Keratinocyte (primary cell): Measurements from ENCODE around the gene IGF1R. TPM values are rescaled to one million over a fixed set of nuclear protein-coding genes. Genes with fewer than 3 reads are reported as not detected.

Experiments used
- DNase-seq: peaks from one replicate; pipeline ENCODE4 v3.0.0-alpha.2; 2011; ENCODE audit warnings: low read depth, missing footprints, low spot score
- FAIRE-seq: peaks from 2 replicates; lab custom pipeline; 2011; peaks lifted over from hg19 to GRCh38; lab: Jason Lieb, UNC
- H2AFZ ChIP-seq: 2 replicates; pipeline ENCODE4 v1.6.0; 2012; ENCODE audit warnings: low read length, control low read depth, inconsistent platforms; ENCODE audit not compliant: control insufficient read depth
- H3K27ac ChIP-seq: 2 replicates; pipeline ENCODE4 v1.5.1; 2011; ENCODE audit warnings: low read length; ENCODE audit not compliant: control insufficient read depth, insufficient read depth
- H3K27me3 ChIP-seq: 3 replicates; pipeline ENCODE4 v1.6.0; 2011; ENCODE audit warnings: low read length; ENCODE audit not compliant: control insufficient read depth, insufficient read depth; ENCODE audit errors: extremely low read depth
- H3K36me3 ChIP-seq, 2 experiments: 2 replicates in 1 of 2; 3 replicates in 1 of 2; pipeline ENCODE4 v1.5.1; 2011; ENCODE audit warnings: low read length in 2 of 2, mild to moderate bottlenecking in 1 of 2; ENCODE audit not compliant: control insufficient read depth in 2 of 2, insufficient read depth in 2 of 2; ENCODE audit errors: extremely low read depth in 1 of 2
- H3K4me1 ChIP-seq: 3 replicates; pipeline ENCODE4 v1.5.1; 2011; ENCODE audit warnings: low read length; ENCODE audit not compliant: control insufficient read depth, insufficient read depth; ENCODE audit errors: extremely low read depth
- H3K4me2 ChIP-seq: 3 replicates; pipeline ENCODE4 v1.6.0; 2011; ENCODE audit warnings: low read depth, low read length; ENCODE audit not compliant: control insufficient read depth, insufficient read depth; ENCODE audit errors: extremely low read depth
- H3K4me3 ChIP-seq, 3 experiments: fragments of 200-600 bp in 1 of 3; sonication (generic) in 1 of 3; 2 replicates in 2 of 3; 3 replicates in 1 of 3; pipeline ENCODE4 v1.5.1; 2011 to 2016; ENCODE audit warnings: low read length in 3 of 3, mild to moderate bottlenecking in 3 of 3, control low read depth in 2 of 3, inconsistent platforms in 1 of 3, low read depth in 1 of 3, mixed read lengths in 1 of 3, mixed run types in 1 of 3, moderate library complexity in 1 of 3; ENCODE audit not compliant: control insufficient read depth in 2 of 3, insufficient read depth in 2 of 3; ENCODE audit errors: extremely low read depth in 1 of 3
- H3K79me2 ChIP-seq: 2 replicates; pipeline ENCODE4 v1.6.0; 2012; ENCODE audit warnings: low read length; ENCODE audit not compliant: control insufficient read depth, insufficient read depth
- H3K9ac ChIP-seq: 3 replicates; pipeline ENCODE4 v1.6.0; 2011; ENCODE audit warnings: low read length; ENCODE audit not compliant: control insufficient read depth, insufficient read depth; ENCODE audit errors: extremely low read depth
- H3K9me1 ChIP-seq: 3 replicates; pipeline ENCODE4 v1.6.0; 2011; ENCODE audit warnings: low read length; ENCODE audit not compliant: control insufficient read depth, insufficient read depth; ENCODE audit errors: extremely low read depth
- H3K9me3 ChIP-seq: 2 replicates; pipeline ENCODE4 v1.5.1; 2012; ENCODE audit warnings: low read depth, low read length; ENCODE audit not compliant: control insufficient read depth
- H4K20me1 ChIP-seq: 3 replicates; pipeline ENCODE4 v1.6.0; 2011; ENCODE audit warnings: low read length; ENCODE audit not compliant: control insufficient read depth, insufficient read depth; ENCODE audit errors: extremely low read depth
- EZH2 ChIP-seq: IDR thresholded peaks from one replicate; pipeline ENCODE4 v1.6.1; 2012; ENCODE audit warnings: inconsistent platforms, mild to moderate bottlenecking, low read length, moderate library complexity
- dilution Hi-C: fragments of 300-500 bp; cut with MboI; formaldehyde crosslinking; loops from one replicate; pipeline ENCODE4 v1.7.0; 2020; ENCODE audit warnings: low sequenced_read_pairs; ENCODE audit not compliant: extremely low pct_ligation_motif_present
- polyA plus RNA-seq, 5 experiments: library from polyadenylated mRNA; depleted of rRNA in 3 of 5; stranded (reverse) in 3 of 5; stranded (forward) in 1 of 5; unstranded in 1 of 5; fragments of >200 nt; gene quantifications; 1 replicate in 1 of 5; 2 replicates in 3 of 5; 3 replicates in 1 of 5; pipeline versions ENCODE4 v1.2.1 to v1.2.3, GENCODE V29; 2011 to 2012; ENCODE audit warnings: missing spikeins in 2 of 5, low read depth in 1 of 5, low replicate concordance in 1 of 5
- TF ChIP-seq, protein P1 (sequence below), 3 experiments: IDR thresholded peaks in 1 of 3; conservative IDR thresholded peaks in 1 of 3; optimal IDR thresholded peaks in 1 of 3; 2 replicates in 2 of 3; 3 replicates in 1 of 3; pipeline versions ENCODE3 to v1.5.1; 2011; ENCODE audit warnings: low read length in 3 of 3, mild to moderate bottlenecking in 3 of 3, moderate library complexity in 2 of 3, control low read depth in 1 of 3, inconsistent platforms in 1 of 3; ENCODE audit not compliant: insufficient read depth in 2 of 3; ENCODE audit errors: extremely low read depth in 1 of 3

Gene IGF1R
- polyA plus RNA-seq, 1 donor (not counting 4 experiments of a cell fraction or from before 2014, with no cell fraction given), result 14.5 TPM

DNA sequence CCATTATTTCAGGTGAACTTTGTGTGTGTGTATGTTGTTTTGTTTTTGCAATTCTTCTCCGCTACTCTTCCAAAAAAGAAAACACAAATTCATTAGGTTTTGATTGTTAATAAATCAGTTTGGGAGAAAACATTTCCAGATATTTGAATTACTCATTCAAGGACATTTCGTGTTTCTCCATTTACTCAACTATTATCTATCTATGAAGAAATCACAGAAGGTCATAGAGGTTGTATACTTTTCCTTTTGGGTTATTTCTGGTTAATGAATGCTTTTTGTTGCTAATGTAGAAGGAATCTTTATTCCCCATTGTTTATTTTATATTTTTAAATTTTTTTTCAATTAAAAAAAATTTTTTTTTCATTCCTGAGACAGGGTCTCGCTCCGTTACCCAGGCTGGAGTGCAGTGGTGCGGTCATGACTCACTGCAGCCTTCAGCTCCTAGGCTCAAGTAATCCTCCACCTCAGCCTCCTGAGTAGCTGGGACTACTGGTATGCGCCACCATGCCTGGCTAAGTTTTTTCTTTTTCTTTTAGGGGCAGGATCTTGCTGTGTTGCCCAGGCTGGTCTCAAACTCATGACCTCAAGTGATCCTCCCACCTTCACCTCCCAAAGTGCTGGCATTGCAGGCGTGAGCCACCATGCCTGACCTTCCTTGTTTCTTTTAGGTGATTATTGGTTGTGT lies 28.4 kb downstream of the IGF1R start:
- dilution Hi-C loops, result no loop called here
- no peak overlapping the region for H3K4me2 ChIP-seq
- H3K27me3 ChIP-seq, result no peaks in the 10 kb centered on the region
- H3K9me3 ChIP-seq, result no peaks in the 10 kb centered on the region
- H3K9me1 ChIP-seq, result no peaks in the 10 kb centered on the region
- no peak for FAIRE-seq
- H2AFZ ChIP-seq, result no peak overlapping the region
- H3K27ac ChIP-seq, result no peak overlapping the region
- no peak for DNase-seq
- no peaks in the 10 kb centered on the region for H3K36me3 ChIP-seq
- TF ChIP-seq, protein P1, sequence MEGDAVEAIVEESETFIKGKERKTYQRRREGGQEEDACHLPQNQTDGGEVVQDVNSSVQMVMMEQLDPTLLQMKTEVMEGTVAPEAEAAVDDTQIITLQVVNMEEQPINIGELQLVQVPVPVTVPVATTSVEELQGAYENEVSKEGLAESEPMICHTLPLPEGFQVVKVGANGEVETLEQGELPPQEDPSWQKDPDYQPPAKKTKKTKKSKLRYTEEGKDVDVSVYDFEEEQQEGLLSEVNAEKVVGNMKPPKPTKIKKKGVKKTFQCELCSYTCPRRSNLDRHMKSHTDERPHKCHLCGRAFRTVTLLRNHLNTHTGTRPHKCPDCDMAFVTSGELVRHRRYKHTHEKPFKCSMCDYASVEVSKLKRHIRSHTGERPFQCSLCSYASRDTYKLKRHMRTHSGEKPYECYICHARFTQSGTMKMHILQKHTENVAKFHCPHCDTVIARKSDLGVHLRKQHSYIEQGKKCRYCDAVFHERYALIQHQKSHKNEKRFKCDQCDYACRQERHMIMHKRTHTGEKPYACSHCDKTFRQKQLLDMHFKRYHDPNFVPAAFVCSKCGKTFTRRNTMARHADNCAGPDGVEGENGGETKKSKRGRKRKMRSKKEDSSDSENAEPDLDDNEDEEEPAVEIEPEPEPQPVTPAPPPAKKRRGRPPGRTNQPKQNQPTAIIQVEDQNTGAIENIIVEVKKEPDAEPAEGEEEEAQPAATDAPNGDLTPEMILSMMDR (optimal IDR thresholded peaks at IDR 0.05 in 1 of 3, IDR thresholded peaks at IDR 0.05 in 1 of 3, conservative IDR thresholded peaks at IDR 0.05 in 1 of 3; ENCODE audit: extremely low read depth in 1 of 3, insufficient read depth in 2 of 3, low read length in 3 of 3), result no peak
- no peak for TF ChIP-seq EZH2
- no peaks in the 10 kb centered on the region for H4K20me1 ChIP-seq
- no peaks in the 10 kb centered on the region for H3K4me1 ChIP-seq
- H3K79me2 ChIP-seq, result peaks cover 95% of the 10 kb centered on the region
- H3K9ac ChIP-seq, result no peak overlapping the region
- no peak overlapping the region for H3K4me3 ChIP-seq

DNA sequence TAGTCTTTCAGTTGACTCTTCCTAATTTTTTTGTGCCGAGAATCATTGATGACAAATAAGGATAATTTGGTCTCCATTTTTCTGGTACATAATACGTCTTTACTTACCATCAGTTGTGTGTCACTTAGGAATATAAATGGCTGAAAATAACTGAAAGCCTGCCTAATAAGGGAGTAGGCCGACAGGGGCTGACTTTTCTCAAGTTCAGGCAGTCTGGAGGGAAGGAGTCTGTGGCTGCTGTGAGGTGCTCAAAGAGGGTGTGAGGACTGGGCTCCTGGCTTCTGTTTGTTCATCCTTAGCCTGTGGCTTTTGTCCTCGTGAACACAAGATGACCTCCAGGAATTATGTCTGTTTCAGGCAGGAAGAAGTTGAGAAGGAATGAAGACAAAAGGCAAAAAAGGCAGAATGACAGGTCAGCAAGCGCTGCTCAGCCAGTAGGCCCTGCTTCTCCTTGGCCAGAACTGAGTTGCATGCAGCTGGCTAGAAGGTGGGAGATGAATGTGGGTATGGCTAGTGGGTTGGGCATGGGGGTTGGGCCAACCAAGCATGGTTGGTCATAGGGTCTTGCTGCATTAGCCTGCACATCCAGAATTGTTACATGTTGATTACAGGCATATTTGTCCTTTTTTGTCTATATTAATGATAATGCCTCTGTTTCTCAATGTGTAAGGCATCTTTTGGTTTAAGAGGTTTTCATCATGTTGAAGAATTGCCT lies 29.2 kb downstream of the IGF1R start:
- no peaks in the 10 kb centered on the region for H3K36me3 ChIP-seq
- TF ChIP-seq, protein P1 (optimal IDR thresholded peaks at IDR 0.05 in 1 of 3, IDR thresholded peaks at IDR 0.05 in 1 of 3, conservative IDR thresholded peaks at IDR 0.05 in 1 of 3; ENCODE audit: extremely low read depth in 1 of 3, insufficient read depth in 2 of 3, low read length in 3 of 3), result no peak
- TF ChIP-seq EZH2, result no peak
- H3K27ac ChIP-seq, result no peak overlapping the region
- peaks cover 93% of the 10 kb centered on the region for H3K79me2 ChIP-seq
- no peaks in the 10 kb centered on the region for H3K9me1 ChIP-seq
- H3K9me3 ChIP-seq, result no peaks in the 10 kb centered on the region
- FAIRE-seq (no peak), DNase-seq (no peak)
- H3K9ac ChIP-seq, result no peak overlapping the region
- no peaks in the 10 kb centered on the region for H3K4me1 ChIP-seq
- H4K20me1 ChIP-seq, result no peaks in the 10 kb centered on the region
- H3K4me2 ChIP-seq, result no peak overlapping the region
- no peak overlapping the region for H2AFZ ChIP-seq
- no peaks in the 10 kb centered on the region for H3K27me3 ChIP-seq
- H3K4me3 ChIP-seq, result no peak overlapping the region
- dilution Hi-C loops, result no loop called here
